ENCODE results near the gene PRKCI. TPM values are rescaled to one million over a fixed set of nuclear protein-coding genes. Genes with fewer than 3 reads are reported as not detected.
A peak's percentile ranks its signal among the peaks of the same experiment; 100 is the strongest.

The PRKCI gene
- 56.2 and 63.9 TPM in 2 replicates for total RNA-seq (ENCODE audit: low replicate concordance)

GRCh38 chr3:170221924-170222646 lies at the start of gene PRKCI:
Gene PRKCI, plus strand, starts transcription at chr3:170222424. Its CDS starts 246 bp downstream, at chr3:170222670.
- no peak for TF ChIP-seq CTCF (IDR thresholded peaks at IDR 0.05; ENCODE audit: insufficient read depth, low read length)
- peak; percentile 98 for DNase-seq (ENCODE audit: low read depth)
- peak within 1 kb of the TSS; percentile 91 for H3K4me3 ChIP-seq (ENCODE audit: low read depth, low read length)

GRCh38 chr3:170178651-170179050 lies 43.6 kb upstream of the PRKCI start:
- TF ChIP-seq CTCF (IDR thresholded peaks at IDR 0.05; ENCODE audit: insufficient read depth, low read length), result no peak
- no peak overlapping the region for H3K4me3 ChIP-seq (ENCODE audit: low read depth, low read length)
- DNase-seq (ENCODE audit: low read depth), result no peak

- peak overlapping the region; percentile 97 for H3K4me3 ChIP-seq (ENCODE audit: low read depth, low read length)
- no peak for DNase-seq (ENCODE audit: low read depth)
- TF ChIP-seq CTCF (IDR thresholded peaks at IDR 0.05; ENCODE audit: insufficient read depth, low read length), result no peak
Measured at GRCh38 chr3:170179432-170179831, 42.8 kb upstream of the PRKCI start.

- peak overlapping the region; percentile 97 for H3K4me3 ChIP-seq (ENCODE audit: low read depth, low read length)
- peak; percentile 36 for DNase-seq (ENCODE audit: low read depth)
- TF ChIP-seq CTCF (IDR thresholded peaks at IDR 0.05; ENCODE audit: insufficient read depth, low read length), result no peak
Measured at GRCh38 chr3:170180079-170180907, 41.9 kb upstream of the PRKCI start.

- peak; percentile 88 for DNase-seq (ENCODE audit: low read depth)
- peak within 1 kb of the TSS; percentile 97 for H3K4me3 ChIP-seq (ENCODE audit: low read depth, low read length)
- no peak for TF ChIP-seq CTCF (IDR thresholded peaks at IDR 0.05; ENCODE audit: insufficient read depth, low read length)
Measured at GRCh38 chr3:170180908-170181885, 41.0 kb upstream of the PRKCI start, which contains the start of gene PHC3. Gene PHC3, minus strand, starts transcription at chr3:170181733. Its CDS starts 18 bp downstream, at chr3:170181715.
